LHCN-M2 (cell line): ENCODE data around the gene ANTKMT. TPM values are rescaled to one million over a fixed set of nuclear protein-coding genes. Genes with fewer than 3 reads are reported as not detected.

Experiments
- DNase-seq: peaks from one replicate; pipeline ENCODE4 v3.0.0-alpha.2; 2012; ENCODE audit warnings: low read depth
- total RNA-seq: library from RNA; depleted of rRNA; stranded (reverse); fragments of >200 nt; gene quantifications from 2 replicates; pipeline ENCODE4 v1.2.3, GENCODE V29; 2014

ANTKMT gene
- total RNA-seq, 1 experiment from 2014 or later, result 36.7 TPM

DNA sequence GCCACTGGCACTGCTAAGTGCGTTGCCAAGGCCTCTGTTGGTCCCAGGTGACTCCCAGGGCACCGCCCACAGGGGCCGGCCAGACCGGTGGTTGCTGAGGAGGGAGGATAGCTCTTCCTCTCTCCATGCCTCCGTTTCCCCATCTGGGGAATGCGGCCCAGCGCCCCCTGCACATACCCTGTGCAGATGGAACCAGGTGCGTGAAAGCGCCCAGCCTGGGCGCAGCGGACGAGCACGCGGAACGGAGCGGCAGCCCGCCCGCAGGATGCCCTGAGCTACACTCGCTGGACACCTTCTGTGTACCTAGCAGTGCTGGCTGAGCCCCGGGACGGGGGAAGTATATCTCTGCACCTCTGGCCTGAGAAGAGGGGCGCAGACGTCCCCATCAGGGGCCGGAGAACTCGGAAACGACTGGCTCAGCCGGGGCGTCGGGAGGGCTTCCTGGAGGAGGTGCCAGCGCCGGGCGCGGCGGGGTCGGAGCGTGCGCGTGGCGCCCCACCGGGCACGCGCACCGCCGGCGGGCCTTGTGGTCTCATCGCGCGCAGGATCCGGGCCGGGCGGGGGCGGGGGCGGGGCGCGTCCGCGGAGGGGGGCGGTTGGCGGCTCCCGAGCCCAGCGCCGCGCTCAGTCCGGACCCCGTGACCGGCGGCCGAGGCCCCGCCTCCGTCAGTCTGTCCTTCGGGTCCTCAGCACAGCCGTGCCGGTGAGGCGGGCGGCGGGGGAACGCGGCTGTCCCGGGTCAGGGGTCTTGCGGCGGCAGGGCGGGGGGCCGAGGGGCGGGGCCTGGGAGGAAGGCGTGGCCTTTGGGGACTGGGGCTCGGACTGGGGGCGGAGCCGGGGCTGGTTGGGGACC is 5.7 kb downstream of the ANTKMT start, which contains the start of the genes CCDC78 and HAGHL:
Gene CCDC78 (minus strand): TSS at position 6 of the 853 bp plus-strand sequence. CDS start 76 bp downstream, outside the sequence.
Gene HAGHL (plus strand): TSS at position 669 of the 853 bp plus-strand sequence. CDS start 404 bp downstream, outside the sequence.
- DNase-seq, result peak; percentile 44

GRCh38 chr16:727291-727977 is 6.5 kb downstream of the ANTKMT start:
- DNase-seq, result no peak

DNA sequence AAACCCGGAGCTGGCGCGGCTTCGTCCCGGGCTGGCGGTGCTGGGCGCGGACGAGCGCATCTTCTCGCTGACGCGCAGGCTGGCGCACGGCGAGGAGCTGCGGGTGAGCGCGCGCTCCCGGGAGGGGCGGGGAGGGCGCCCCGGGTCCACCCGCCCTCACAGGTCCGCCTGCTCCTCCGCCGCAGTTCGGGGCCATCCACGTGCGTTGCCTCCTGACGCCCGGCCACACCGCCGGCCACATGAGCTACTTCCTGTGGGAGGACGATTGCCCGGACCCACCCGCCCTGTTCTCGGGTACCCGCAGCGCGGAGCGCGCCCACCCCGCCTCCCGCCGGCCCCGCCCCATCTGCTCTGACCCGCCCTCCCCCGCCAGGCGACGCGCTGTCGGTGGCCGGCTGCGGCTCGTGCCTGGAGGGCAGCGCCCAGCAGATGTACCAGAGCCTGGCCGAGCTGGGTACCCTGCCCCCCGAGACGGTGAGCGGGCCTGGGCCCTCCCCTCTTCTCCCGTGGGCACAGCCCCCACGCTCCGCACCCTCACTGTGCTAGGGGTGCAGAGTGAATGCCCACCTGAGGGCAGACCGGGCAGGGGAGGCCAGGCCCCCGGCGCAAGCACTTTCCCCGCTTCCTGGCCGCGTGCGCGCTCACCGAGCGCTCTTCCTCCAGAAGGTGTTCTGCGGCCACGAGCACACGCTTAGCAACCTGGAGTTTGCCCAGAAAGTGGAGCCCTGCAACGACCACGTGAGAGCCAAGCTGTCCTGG is 7.4 kb downstream of the ANTKMT start:
- peak; percentile 74 for DNase-seq

DNA sequence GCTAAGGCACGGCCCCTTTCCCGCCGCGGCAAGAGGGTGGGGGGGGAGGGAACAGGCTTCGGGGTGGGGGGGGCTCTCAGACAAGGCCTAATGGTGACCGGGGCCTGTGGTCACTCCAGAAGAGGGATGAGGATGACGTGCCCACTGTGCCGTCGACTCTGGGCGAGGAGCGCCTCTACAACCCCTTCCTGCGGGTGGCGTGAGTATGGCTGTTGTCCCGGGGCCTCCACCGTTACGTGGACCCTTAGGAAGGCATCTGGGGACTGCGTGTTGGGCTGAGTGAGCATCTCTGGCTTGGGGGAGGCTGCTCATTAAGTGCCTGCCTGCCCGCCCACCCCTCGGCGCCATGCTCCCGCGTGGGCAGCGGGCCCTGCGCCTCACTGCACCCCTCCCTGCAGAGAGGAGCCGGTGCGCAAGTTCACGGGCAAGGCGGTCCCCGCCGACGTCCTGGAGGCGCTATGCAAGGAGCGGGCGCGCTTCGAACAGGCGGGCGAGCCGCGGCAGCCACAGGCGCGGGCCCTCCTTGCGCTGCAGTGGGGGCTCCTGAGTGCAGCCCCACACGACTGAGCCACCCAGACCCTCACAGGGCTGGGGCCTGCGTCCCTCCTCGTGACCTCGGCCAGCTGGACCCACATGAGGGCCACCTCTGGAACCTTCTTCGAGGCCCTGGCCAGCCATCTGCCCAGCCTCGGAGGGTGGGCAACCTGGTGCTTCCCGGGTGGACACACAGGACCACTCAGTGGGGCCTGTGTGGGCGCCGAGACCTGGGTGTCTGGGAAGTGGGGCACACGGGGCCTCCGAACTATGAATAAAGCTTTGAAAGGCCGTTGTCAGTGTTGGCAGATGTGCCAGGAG is 8.2 kb downstream of the ANTKMT start:
- DNase-seq, result no peak

GRCh38 chr16:729768-730665 is 9.1 kb downstream of the ANTKMT start:
- DNase-seq, result no peak

DNA sequence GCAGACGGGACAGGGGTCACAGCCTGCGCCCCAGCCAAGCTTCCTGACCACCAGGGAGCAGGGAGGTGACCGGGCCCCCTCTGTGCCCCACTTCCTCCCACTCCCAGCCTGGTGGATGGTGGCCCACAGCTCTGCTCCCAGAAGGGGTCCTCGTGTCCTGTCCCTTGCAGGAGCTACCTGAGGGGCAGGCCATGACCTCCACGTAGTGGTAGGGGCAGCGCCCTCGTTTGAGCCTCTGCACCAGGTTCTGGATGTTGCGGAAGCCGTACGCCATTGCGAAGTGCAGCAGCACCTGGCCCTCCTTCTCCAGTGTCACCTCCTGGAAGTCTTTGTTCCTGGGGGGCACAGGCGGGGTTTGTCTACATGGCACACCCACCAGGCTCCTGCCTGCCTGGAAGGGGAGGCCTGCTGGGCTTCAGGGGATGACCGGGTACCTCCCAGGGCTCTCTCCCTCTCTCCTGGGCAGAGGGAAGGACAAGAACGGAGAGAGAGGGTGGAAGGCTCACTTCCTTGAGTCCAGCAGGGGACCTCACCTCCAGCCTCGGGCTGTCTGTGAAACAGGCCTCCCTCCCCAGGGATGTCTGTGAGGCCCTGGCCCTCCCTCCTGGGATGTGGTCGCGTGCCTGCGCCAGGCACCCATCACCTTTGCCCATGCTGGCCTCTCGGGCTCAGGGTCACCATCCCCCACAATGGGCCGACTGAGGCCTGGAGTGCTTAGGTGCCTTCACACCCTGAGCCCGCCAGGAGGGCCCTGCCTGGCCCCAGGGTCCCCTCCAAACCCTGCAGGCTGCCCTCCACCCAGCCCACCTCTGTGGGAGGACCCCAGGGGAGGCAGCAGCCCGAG is 9.9 kb downstream of the ANTKMT start:
- no peak for DNase-seq

DNA sequence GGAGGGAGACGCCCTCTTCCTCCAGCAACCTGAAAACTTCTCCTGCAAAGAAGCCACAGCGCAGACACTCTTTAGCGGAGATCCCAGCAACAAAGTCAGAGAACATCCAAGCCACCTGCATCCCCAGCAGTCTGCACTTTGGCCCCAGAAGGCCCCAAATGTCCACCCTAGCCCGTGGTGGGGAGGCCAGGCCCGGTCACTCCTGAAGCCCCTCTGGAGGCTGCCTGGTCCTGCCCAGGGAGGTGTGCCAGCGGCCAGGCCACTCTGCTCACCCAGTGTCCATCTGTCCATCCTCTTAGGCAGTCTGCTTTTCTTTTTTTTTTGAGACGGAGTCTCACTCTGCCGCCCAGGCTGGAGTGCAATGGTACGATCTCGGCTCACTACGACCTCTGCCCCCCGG is 11.4 kb downstream of the ANTKMT start:
- DNase-seq, result no peak

GRCh38 chr16:732936-733335 is 12.0 kb downstream of the ANTKMT start:
- DNase-seq, result no peak

DNA sequence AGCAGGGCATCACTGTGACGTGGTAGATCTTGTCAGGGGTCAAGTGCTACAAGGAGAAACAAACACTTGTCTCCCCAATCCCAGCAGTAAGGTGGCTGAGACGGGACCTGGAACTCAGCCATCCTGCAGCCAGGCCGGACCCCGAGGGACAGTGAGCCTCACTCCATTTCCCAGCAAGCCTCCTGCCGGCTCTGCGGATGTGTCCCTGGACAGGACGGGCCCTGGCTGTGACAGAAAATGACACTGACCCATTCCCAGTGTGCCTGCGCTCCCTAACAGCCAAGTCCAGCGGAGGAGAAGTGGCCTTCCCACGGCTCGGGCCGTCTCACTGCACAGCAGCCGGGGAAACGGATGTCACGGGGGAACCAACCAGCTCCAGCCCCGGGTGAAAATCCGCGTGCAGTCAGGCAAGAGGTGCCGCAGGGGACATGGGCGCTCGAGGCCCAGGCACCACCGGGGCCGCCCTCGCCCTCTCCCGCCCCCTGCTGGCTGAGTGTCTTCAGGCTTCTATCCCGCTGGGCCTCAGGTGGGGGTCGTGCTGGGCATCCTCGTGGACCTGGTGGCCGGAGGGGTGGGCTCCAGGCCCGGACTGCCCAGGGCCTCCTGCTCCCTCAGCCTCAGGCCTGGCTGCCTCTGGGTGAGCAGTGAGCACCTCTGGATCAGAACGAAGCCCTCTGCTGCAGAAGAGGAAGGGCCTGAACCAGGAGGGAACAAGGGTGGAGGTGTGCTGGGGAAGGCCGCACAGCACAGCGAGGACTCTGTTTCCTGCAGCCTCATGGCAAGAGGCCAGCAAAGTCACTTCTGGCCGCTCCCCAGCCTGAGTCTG is 12.6 kb downstream of the ANTKMT start:
- no peak for DNase-seq

DNA sequence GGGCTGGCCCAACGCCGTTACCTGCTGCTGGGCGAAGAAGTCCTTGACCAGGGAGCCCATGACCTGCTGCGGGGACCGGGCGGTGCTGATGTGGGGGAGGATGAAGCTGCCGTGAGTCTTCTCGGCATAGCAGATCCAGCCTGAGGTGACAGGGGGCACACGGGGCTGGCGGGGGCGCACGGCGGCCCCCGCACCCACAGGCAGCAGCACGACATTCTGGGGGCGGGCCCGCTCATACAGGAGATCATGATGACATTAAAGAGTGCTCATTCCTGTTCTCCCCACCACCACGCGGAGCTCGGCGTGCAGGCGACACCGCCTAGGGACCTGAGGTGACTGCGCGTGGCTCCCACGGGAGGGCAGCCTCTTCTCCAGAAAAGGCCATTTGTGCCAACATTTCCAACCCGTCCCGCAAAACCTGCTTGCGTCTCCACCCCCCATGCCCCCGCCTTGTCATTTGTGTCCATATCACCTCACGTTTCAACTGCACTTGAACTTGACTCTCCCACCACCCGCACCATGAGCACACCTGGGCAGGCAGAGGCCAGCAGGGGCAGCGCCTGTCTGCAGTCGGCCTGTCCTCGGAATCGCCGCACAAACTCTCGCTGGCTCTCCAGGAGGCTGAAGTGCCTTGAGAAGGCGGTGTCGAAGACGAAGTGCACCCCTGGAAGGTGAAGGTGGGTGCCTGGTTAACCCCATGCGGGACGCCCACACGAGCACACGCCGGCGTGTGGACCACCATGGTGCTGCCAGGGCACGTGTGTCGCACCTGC is 13.4 kb downstream of the ANTKMT start:
- DNase-seq, result no peak

DNA sequence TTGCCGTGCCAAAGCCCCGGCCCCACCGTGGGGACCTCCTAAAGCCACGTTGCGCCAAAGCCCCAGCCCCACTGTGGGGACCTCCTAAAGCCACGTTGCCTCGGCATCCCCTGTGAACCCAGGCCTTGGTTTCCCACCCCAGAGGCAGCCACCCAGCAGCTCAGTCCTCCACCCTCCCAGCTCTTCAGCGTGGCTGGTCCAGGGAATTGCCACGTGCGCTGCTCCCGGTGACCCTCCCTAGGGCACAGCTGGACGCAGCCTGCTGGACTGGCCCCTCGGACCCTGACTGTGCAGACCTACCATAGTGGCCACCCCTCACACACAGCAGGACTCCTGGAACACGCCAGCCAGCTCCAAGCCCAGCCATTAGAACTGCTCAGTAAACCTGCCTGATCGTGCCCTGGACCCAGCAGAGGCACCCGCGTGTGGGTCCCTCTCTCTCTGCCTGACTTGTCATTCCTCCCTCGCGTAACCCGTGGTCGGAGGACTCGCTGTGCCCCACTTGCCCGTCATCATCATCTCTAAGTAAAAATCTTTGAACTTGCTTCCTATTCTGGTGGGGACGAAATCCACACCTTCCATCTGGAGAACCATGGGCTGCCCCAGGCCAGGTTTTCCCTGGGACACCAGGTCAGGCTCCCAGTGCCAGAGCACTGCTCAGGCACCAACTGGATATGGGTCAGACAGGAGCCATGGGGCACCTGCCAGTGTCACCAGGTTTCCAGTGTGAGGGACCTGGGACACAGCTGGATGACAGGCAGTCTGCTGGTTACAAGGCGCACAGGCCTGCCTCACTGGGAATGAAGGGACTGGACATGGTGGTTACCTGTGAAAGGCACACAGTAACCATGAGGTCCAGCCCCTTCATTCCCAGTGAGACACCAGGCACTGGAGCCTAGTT is 14.3 kb downstream of the ANTKMT start:
- no peak for DNase-seq

- DNase-seq, result no peak
These were observed 15.1 kb downstream of the ANTKMT start for GRCh38 chr16:735982-736453.

DNA sequence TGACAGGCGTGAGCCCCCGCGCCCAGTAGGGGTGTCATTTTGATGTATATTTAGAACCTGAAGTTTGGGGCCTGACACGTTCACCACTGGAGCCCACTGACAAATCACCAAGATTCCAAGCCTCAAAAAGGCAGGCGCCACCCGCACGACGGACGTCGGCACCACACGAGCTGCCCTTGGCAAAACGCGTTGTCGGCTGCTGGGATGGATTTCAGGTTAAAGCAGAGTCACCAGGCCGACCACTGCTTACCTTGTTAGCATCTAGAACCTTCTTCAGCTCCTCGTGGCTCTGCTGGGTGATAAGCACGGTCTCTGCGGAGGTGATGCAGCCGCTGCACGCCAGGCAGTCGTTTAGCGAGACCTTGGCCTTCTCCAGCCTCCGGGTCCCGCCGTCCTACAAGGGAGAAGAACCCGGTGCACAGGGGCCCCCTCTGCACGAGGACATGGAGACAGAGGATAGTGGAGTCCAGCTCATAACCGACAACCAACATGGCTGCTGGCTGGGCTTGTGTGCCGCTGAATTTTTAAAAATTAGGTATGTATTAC is 16.1 kb downstream of the ANTKMT start:
- DNase-seq, result no peak

DNA sequence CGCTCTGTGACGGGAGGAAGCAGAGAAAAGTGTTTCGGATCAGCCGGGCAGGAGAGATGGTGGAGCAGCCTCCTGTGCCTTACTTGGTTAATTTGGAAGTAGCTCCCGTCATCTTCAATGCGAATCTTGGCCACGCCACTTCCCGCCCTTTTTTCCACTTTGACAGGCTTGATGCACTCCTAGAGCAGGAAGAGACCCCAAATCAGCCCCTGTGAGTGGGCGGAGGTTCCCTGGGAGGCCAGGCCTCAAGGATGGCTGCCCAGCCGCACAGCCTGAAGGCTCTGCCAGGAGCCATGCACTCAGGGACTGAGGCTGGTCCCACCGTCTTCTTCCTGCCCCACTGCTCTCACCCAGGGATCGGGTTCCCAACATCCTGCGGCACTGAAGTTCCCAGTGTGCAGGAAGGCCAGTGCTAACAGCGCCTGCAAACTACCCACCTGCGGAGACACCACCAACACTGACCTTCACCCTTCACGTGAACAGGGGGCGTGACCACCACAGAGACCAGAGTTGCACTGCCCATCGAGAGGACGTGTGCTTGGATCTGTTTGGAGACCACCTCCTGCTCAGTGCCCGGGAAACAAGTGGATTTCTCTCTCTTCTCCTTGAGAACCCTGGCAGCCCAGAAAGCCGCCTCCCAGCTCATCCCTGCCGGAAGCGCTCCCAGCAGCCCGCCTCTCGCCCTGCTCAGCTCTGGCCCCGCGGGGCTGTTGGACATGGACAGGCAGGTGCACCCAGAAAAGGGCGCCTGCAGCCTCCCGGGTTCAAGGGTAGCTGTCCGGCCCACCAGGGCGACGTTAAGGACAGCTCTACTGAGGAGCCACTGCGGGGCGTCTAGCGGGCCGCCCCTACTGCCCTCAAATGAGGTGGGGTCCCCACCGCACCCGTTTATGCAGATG is 18.9 kb downstream of the ANTKMT start:
- no peak for DNase-seq

GRCh38 chr16:740459-740763 is 19.5 kb downstream of the ANTKMT start:
- DNase-seq, result no peak
